Femur (tissue), 1 donor: ENCODE measurements around the gene CISH.

Source experiments
- DNase-seq: peaks from one replicate; pipeline ENCODE4 v3.0.0-alpha.2; 2017

Gene CISH

GRCh38 chr3:50611464-50612233 is at the start of gene CISH:
TSS of gene CISH (minus strand) at chr3:50611774. CDS start at chr3:50611650, 124 bp downstream.
- peak; percentile 98 for DNase-seq

- no peak for DNase-seq
Measured at GRCh38 chr3:50660386-50660785, 48.8 kb upstream of the CISH start.

- DNase-seq = no peak
Measured at GRCh38 chr3:50658831-50659230, 47.3 kb upstream of the CISH start.

- DNase-seq = peak; percentile 13
Measured at GRCh38 chr3:50658416-50658815, 46.8 kb upstream of the CISH start.

GRCh38 chr3:50657816-50658215 is 46.2 kb upstream of the CISH start:
- no peak for DNase-seq

- no peak for DNase-seq
Measured at GRCh38 chr3:50657407-50657806, 45.8 kb upstream of the CISH start.

GRCh38 chr3:50656417-50657195 is 45.0 kb upstream of the CISH start:
- no peak for DNase-seq

- DNase-seq = no peak
Measured at GRCh38 chr3:50655009-50655830, 43.6 kb upstream of the CISH start.

GRCh38 chr3:50653937-50654595 is 42.5 kb upstream of the CISH start:
- DNase-seq = no peak

GRCh38 chr3:50652709-50653108 is 41.1 kb upstream of the CISH start:
- DNase-seq = no peak

GRCh38 chr3:50651920-50652529 is 40.5 kb upstream of the CISH start:
- DNase-seq = no peak

GRCh38 chr3:50651445-50651844 is 39.9 kb upstream of the CISH start:
- no peak for DNase-seq

- no peak for DNase-seq
Measured at GRCh38 chr3:50650018-50650417, 38.4 kb upstream of the CISH start.

GRCh38 chr3:50649451-50649931 is 37.9 kb upstream of the CISH start:
- DNase-seq = no peak

GRCh38 chr3:50648944-50649343 is 37.4 kb upstream of the CISH start:
- DNase-seq = no peak

GRCh38 chr3:50648313-50648712 is 36.7 kb upstream of the CISH start:
- no peak for DNase-seq

- DNase-seq = no peak
Measured at GRCh38 chr3:50645378-50645777, 33.8 kb upstream of the CISH start.

- peak; percentile 62 for DNase-seq
Measured at GRCh38 chr3:50644561-50644960, 33.0 kb upstream of the CISH start.

- DNase-seq = no peak
Measured at GRCh38 chr3:50642382-50642781, 30.8 kb upstream of the CISH start.

GRCh38 chr3:50639055-50639494 is 27.5 kb upstream of the CISH start:
- DNase-seq = peak; percentile 61

- DNase-seq = no peak
Measured at GRCh38 chr3:50637945-50638344, 26.4 kb upstream of the CISH start.

- no peak for DNase-seq
Measured at GRCh38 chr3:50637011-50637410, 25.4 kb upstream of the CISH start.
